ENCODE data around the gene TTLL11. TPM values are rescaled to one million over a fixed set of nuclear protein-coding genes. Genes with fewer than 3 reads are reported as not detected.

The TTLL11 gene
- total RNA-seq, 1 experiment from 2014 or later = 7.0 TPM

DNA sequence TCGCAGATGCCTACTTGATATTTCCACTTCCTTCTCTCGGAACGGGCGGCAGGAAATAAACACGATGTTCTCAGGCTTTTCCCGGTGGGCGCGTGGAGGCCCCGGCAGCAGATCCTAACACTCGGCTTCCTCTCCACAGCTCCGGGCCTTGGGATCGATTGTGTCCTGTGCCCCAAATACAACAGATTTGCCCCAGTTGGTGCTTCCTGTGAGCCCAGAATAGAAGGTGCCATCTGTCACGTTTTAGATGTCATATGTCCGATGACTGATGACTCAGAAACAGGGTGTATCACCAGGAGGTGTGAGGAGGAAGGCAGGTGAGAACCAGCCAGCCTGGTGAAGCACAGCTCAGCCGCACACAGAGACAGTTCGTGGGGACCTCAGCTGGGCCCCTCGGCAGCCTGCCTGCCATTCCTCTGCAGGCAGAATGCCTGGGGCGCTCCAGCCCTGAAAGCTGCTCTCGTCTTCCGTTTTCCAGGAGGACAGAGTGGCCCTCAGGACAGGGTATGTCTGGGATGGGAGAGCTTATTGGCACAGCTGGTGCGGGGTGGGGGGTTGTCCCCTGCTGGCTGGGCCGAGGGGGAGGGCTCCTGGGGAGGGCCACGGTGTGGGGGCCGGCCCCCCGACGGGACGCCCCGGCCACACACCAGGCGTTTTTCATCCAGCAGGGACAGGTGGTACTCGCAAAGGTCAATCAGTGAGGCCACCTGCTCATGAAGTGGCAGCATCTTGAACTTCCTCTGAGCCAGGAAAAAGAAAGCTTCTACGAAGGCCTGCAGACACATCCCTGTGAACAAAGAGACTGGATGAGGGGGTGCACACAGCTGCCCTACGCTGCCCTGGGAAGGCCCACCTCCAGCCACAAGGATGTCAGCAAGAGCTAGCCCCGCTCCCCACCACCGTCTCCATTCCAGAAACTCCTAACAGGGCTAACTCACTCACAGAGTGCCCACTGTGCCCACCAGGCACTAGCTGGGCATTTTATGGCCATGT, 270.7 kb downstream of the TTLL11 start:
- no peak overlapping the region for H3K9ac ChIP-seq (ENCODE audit: low read length)
- ATAC-seq = no peak
- H3K79me2 ChIP-seq (ENCODE audit: low read length) = no peaks in the 10 kb centered on the region
- H3K4me2 ChIP-seq (ENCODE audit: low read length) = no peak overlapping the region
- no peak overlapping the region for H3K27ac ChIP-seq (ENCODE audit: low read length)
- POLR2A ChIA-PET (ENCODE audit: unreplicated experiment) = no interaction called here
- H3K36me3 ChIP-seq (ENCODE audit: low read depth, low read length) = no peaks in the 10 kb centered on the region
- no peaks in the 10 kb centered on the region for H3F3A ChIP-seq (ENCODE audit: low read length, unreplicated experiment)
- H3K4me3 ChIP-seq (ENCODE audit: low read length) = no peak overlapping the region
- intact Hi-C loops (cut with micrococcal nuclease) = no loop called here
- no peak overlapping the region for H2AFZ ChIP-seq (ENCODE audit: low read length)
- H3K4me1 ChIP-seq (ENCODE audit: insufficient read depth, low read length) = no peaks in the 10 kb centered on the region
- CTCF ChIA-PET = no interaction called here
- TF ChIP-seq EZH2 (IDR thresholded peaks at IDR 0.05; ENCODE audit: low read length, unreplicated experiment) (no peak), EZH2phosphoT487 (IDR thresholded peaks at IDR 0.05; ENCODE audit: borderline replicate concordance, low read length) (no peak)
- H3K9me2 ChIP-seq (replicated peaks; ENCODE audit: low read length) = no peaks in the 10 kb centered on the region
- H3K9me3 ChIP-seq (ENCODE audit: low read length) = no peaks in the 10 kb centered on the region
- no TSS peak for BruUV-seq (replicated peaks)
- no peak for DNase-seq
- H3K27me3 ChIP-seq (ENCODE audit: low read length) = no peaks in the 10 kb centered on the region
- no peaks in the 10 kb centered on the region for H4K20me1 ChIP-seq (ENCODE audit: low read length)

DNA sequence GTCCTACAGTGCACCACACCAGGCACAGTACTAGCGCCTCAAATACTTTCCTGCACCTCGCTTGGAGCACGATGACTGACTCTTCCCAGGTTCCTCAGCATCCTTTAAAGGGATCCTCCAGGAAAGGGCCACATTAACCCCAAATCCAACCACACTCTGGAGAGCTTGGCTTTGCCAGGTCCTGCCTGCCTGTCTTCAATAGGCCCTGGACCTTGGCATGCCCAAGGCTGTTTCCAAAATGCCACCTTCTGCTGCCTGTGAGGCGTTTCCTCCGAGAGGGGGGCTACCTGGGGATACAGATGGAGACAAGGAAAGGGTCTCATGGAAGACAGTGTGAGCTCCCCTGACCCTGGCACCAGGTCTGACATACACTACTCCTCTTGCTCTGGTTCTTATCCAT, 271.8 kb downstream of the TTLL11 start:
- BruUV-seq (replicated peaks) = no TSS peak
- Histone ChIP-seq H3K4me1 (ENCODE audit: insufficient read depth, low read length) (no peaks in the 10 kb centered on the region), H3K9me2 (replicated peaks; ENCODE audit: low read length) (no peaks in the 10 kb centered on the region), H3K27ac (ENCODE audit: low read length) (no peak overlapping the region), H3K9ac (ENCODE audit: low read length) (no peak overlapping the region), H3K27me3 (ENCODE audit: low read length) (no peaks in the 10 kb centered on the region), H2AFZ (ENCODE audit: low read length) (no peak overlapping the region), H3F3A (ENCODE audit: low read length, unreplicated experiment) (no peaks in the 10 kb centered on the region), H3K36me3 (ENCODE audit: low read depth, low read length) (no peaks in the 10 kb centered on the region), H4K20me1 (ENCODE audit: low read length) (no peaks in the 10 kb centered on the region), H3K4me3 (ENCODE audit: low read length) (no peak overlapping the region), H3K79me2 (ENCODE audit: low read length) (no peaks in the 10 kb centered on the region), H3K4me2 (ENCODE audit: low read length) (no peak overlapping the region), H3K9me3 (ENCODE audit: low read length) (no peaks in the 10 kb centered on the region)
- ChIA-PET CTCF (no interaction called here), POLR2A (ENCODE audit: unreplicated experiment) (no interaction called here)
- intact Hi-C loops (cut with micrococcal nuclease) = no loop called here
- no peak for ATAC-seq
- TF ChIP-seq EZH2phosphoT487 (IDR thresholded peaks at IDR 0.05; ENCODE audit: borderline replicate concordance, low read length) (no peak), EZH2 (IDR thresholded peaks at IDR 0.05; ENCODE audit: low read length, unreplicated experiment) (no peak)
- TF ChIP-seq, protein P1, sequence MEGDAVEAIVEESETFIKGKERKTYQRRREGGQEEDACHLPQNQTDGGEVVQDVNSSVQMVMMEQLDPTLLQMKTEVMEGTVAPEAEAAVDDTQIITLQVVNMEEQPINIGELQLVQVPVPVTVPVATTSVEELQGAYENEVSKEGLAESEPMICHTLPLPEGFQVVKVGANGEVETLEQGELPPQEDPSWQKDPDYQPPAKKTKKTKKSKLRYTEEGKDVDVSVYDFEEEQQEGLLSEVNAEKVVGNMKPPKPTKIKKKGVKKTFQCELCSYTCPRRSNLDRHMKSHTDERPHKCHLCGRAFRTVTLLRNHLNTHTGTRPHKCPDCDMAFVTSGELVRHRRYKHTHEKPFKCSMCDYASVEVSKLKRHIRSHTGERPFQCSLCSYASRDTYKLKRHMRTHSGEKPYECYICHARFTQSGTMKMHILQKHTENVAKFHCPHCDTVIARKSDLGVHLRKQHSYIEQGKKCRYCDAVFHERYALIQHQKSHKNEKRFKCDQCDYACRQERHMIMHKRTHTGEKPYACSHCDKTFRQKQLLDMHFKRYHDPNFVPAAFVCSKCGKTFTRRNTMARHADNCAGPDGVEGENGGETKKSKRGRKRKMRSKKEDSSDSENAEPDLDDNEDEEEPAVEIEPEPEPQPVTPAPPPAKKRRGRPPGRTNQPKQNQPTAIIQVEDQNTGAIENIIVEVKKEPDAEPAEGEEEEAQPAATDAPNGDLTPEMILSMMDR (conservative IDR thresholded peaks at IDR 0.05; ENCODE audit: low read depth, low read length) = no peak
- DNase-seq = no peak

DNA sequence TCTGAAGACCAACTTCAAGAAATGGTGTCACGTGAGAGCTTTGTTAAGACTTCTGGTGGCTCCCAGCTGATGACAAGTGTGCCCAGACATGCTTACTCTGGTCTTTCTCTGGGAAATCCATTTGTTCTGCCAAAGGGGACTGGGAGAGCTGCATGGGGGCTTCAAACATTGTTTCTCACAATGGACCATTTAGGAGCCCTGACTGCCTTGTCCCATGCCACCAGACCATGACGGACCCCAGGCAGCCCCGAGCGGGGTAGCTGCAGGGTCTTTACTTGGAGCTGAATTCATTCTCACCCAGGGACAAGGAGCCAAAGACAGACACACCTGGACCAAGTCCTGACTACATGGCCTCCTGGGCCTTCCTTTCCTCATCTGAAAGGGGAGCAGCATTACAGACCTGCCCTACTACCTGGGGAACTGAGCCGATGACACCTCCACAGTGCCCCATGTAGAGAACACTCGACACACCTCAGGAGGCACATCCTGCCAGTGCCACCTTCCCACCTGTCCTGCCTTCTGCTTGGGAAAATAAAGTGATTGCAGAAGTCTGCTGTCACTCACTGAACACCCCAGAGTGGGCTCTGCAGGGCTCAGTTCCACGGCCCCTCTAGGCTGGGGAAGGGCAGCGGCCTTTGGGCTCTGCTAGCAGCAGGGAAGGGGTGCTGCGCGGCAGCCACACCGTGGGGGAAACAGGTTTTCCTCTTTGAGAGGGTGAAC, 272.7 kb downstream of the TTLL11 start:
- H4K20me1 ChIP-seq (ENCODE audit: low read length) = no peaks in the 10 kb centered on the region
- no peak overlapping the region for H3K4me2 ChIP-seq (ENCODE audit: low read length)
- H3K4me3 ChIP-seq (ENCODE audit: low read length) = no peak overlapping the region
- H3K36me3 ChIP-seq (ENCODE audit: low read depth, low read length) = no peaks in the 10 kb centered on the region
- no peaks in the 10 kb centered on the region for H3K27me3 ChIP-seq (ENCODE audit: low read length)
- H3K27ac ChIP-seq (ENCODE audit: low read length) = no peak overlapping the region
- H2AFZ ChIP-seq (ENCODE audit: low read length) = no peak overlapping the region
- DNase-seq = no peak
- POLR2A ChIA-PET (ENCODE audit: unreplicated experiment) = no interaction called here
- no peak for ATAC-seq
- intact Hi-C loops (cut with micrococcal nuclease) = no loop called here
- H3K4me1 ChIP-seq (ENCODE audit: insufficient read depth, low read length) = no peaks in the 10 kb centered on the region
- H3K9me2 ChIP-seq (replicated peaks; ENCODE audit: low read length) = no peaks in the 10 kb centered on the region
- no peaks in the 10 kb centered on the region for H3F3A ChIP-seq (ENCODE audit: low read length, unreplicated experiment)
- no peaks in the 10 kb centered on the region for H3K9me3 ChIP-seq (ENCODE audit: low read length)
- no peaks in the 10 kb centered on the region for H3K79me2 ChIP-seq (ENCODE audit: low read length)
- no peak overlapping the region for H3K9ac ChIP-seq (ENCODE audit: low read length)
- CTCF ChIA-PET = no interaction called here
- TF ChIP-seq EZH2 (IDR thresholded peaks at IDR 0.05; ENCODE audit: low read length, unreplicated experiment) (no peak), EZH2phosphoT487 (IDR thresholded peaks at IDR 0.05; ENCODE audit: borderline replicate concordance, low read length) (no peak)
- TF ChIP-seq, protein P1 (conservative IDR thresholded peaks at IDR 0.05; ENCODE audit: low read depth, low read length) = no peak
- no TSS peak for BruUV-seq (replicated peaks)
